ENCODE results near the gene TFDP2. TPM values are rescaled to one million over a fixed set of nuclear protein-coding genes. Genes with fewer than 3 reads are reported as not detected.

Gene TFDP2
- total and polyA plus RNA-seq, 9 of the 15 experiments (the other 6 are each of a cell fraction or from before 2014, with no cell fraction given) = 95.6 to 179 (median 126) TPM

- no peak for TF ChIP-seq MGA (IDR thresholded peaks at IDR 0.05)
- no peak for TF ChIP-seq ZNF324 (CRISPR knock-in tag; IDR thresholded peaks at IDR 0.05)
- no peak for TF ChIP-seq ZNF165 (CRISPR knock-in tag; IDR thresholded peaks at IDR 0.05; ENCODE audit: borderline replicate concordance)
- no peak for TF ChIP-seq MXD1 (CRISPR knock-in tag; IDR thresholded peaks at IDR 0.05; ENCODE audit: borderline replicate concordance, poor library complexity, severe bottlenecking)
- TF ChIP-seq TRIM25 (IDR thresholded peaks at IDR 0.05; ENCODE audit: borderline replicate concordance) = no peak
- TF ChIP-seq GATA2 (CRISPR knock-in tag; IDR thresholded peaks at IDR 0.05) = no peak
- no peak for TF ChIP-seq ZNF584 (CRISPR knock-in tag; IDR thresholded peaks at IDR 0.05; ENCODE audit: low read depth)
- TF ChIP-seq PML (IDR thresholded peaks at IDR 0.05; ENCODE audit: low read length) = peak; percentile 56; the same call in 1 of the 2 replicates
- no peak for TF ChIP-seq ZEB2 (IDR thresholded peaks at IDR 0.05)
- TF ChIP-seq L3MBTL2 (IDR thresholded peaks at IDR 0.05) = no peak
- peak; percentile 20; the same call in 1 of the 2 replicates for TF ChIP-seq NKRF (IDR thresholded peaks at IDR 0.05; ENCODE audit: borderline replicate concordance)
- TF ChIP-seq ZNF707 (CRISPR knock-in tag; conservative IDR thresholded peaks at IDR 0.05) = no peak
These were observed 121.0 kb downstream of the TFDP2 start (continued) for GRCh38 chr3:142028243-142028777.

Data from K562 (cell line).